HepG2 (cell line): ENCODE measurements around the gene TREML1. TPM values are rescaled to one million over a fixed set of nuclear protein-coding genes. Genes with fewer than 3 reads are reported as not detected.

Source experiments
- ATAC-seq: fragments of 200-7000 bp; cut with Tn5 transposase; 3 replicates; pipeline ENCODE4 v1.9.1; 2020; ENCODE audit warnings: mild to moderate bottlenecking, moderate library complexity
- BruUV-seq: library from RNA; stranded (reverse); fragments of 400-500 nt; replicated peaks from 2 replicates; lab custom pipeline; 2021; lab: Mats Ljungman, UMichigan
- CTCF ChIA-PET: fragments of 300-600 bp; formaldehyde crosslinking; extraction: SDS; loops from one replicate; lab custom pipeline; 2021; ENCODE audit warnings: low total read pairs, inconsistent platforms, low intra/inter-chr PET ratio; lab: Yijun Ruan, JAX
- POLR2A ChIA-PET: fragments of 350-600 bp; sonication (Branson Sonifier 250); formaldehyde crosslinking; loops from one replicate; lab custom pipeline; 2020; ENCODE audit warnings: antibody characterized with exemption, inconsistent platforms; lab: Yijun Ruan, JAX
- DNase-seq: peaks from one replicate; pipeline ENCODE4 v3.0.0-alpha.2; 2015; ENCODE audit warnings: low spot score
- FAIRE-seq: peaks from 3 replicates; lab custom pipeline; 2011; peaks lifted over from hg19 to GRCh38; lab: Jason Lieb, UNC
- H2AFZ ChIP-seq: one replicate; pipeline ENCODE4 v1.6.1; 2011; ENCODE audit warnings: low read length, inconsistent platforms
- H3K27ac ChIP-seq: fragments of 300-600 bp; 3 replicates; pipeline ENCODE4 v1.8.0; 2011; ENCODE audit warnings: mixed run types, mild to moderate bottlenecking, mixed read lengths, low read length, inconsistent platforms; ENCODE audit not compliant: insufficient read depth; ENCODE audit errors: extremely low read length
- H3K27me3 ChIP-seq, 2 experiments: fragments of 200-600 bp in 1 of 2; 2 replicates in 1 of 2; 3 replicates in 1 of 2; pipeline versions ENCODE4 v1.6.0 to v1.8.0; 2011; ENCODE audit warnings: low read length in 2 of 2, mild to moderate bottlenecking in 2 of 2, moderate library complexity in 2 of 2, inconsistent platforms in 1 of 2; ENCODE audit not compliant: insufficient read depth in 2 of 2, control insufficient read depth in 1 of 2
- H3K36me3 ChIP-seq, 2 experiments: fragments of 200-600 bp in 1 of 2; replicated peaks in 1 of 2; 2 replicates in 1 of 2; 3 replicates in 1 of 2; pipeline versions ENCODE4 v1.5.1 to v1.8.0; 2011; ENCODE audit warnings: low read length in 2 of 2, inconsistent platforms in 1 of 2; ENCODE audit not compliant: insufficient read depth in 2 of 2, control insufficient read depth in 1 of 2
- H3K4me1 ChIP-seq: 2 replicates; pipeline ENCODE4 v1.5.1; 2012; ENCODE audit warnings: low read length, inconsistent platforms; ENCODE audit not compliant: insufficient read depth
- H3K4me2 ChIP-seq: 2 replicates; pipeline ENCODE4 v1.6.0; 2011; ENCODE audit warnings: low read depth, low read length, inconsistent platforms
- H3K4me3 ChIP-seq, 3 experiments: fragments of 200-600 bp in 1 of 3; sonication (generic), shearing (Covaris generic) in 1 of 3; replicated peaks in 1 of 3; 2 replicates each; pipeline ENCODE4 v1.5.1; 2011 to 2016; ENCODE audit warnings: low read length in 3 of 3, inconsistent platforms in 2 of 3, low read depth in 2 of 3, mild to moderate bottlenecking in 2 of 3, control low read depth in 1 of 3, mixed read lengths in 1 of 3; ENCODE audit not compliant: insufficient read depth in 1 of 3
- H3K79me2 ChIP-seq: one replicate; pipeline ENCODE4 v1.6.1; 2011; ENCODE audit warnings: low read length, inconsistent platforms; ENCODE audit not compliant: insufficient read depth
- H3K9ac ChIP-seq: 2 replicates; pipeline ENCODE4 v1.6.0; 2011; ENCODE audit warnings: mild to moderate bottlenecking, low read depth, low read length, inconsistent platforms; ENCODE audit not compliant: insufficient read depth
- H3K9me3 ChIP-seq: 2 replicates; pipeline ENCODE4 v1.5.1; 2012; ENCODE audit warnings: mild to moderate bottlenecking, low read length
- H4K20me1 ChIP-seq: 2 replicates; pipeline ENCODE4 v1.6.0; 2011; ENCODE audit warnings: inconsistent platforms, mild to moderate bottlenecking, low read length, moderate library complexity; ENCODE audit not compliant: insufficient read depth
- CTCF ChIP-seq: sonication (generic); formaldehyde crosslinking; IDR thresholded peaks from 2 replicates; pipeline ENCODE4 v1.5.0; 2020; ENCODE audit warnings: mild to moderate bottlenecking, missing genetic modification reagents, moderate library complexity
- KLF13 ChIP-seq: sonication (generic); formaldehyde crosslinking; IDR thresholded peaks from 2 replicates; pipeline ENCODE4 v1.4.0; 2020; ENCODE audit warnings: mild to moderate bottlenecking, missing genetic modification reagents
- PCBP2 ChIP-seq: fragments of 200-400 bp; formaldehyde crosslinking; optimal IDR thresholded peaks from 2 replicates; pipeline ENCODE3; 2018; ENCODE audit warnings: low read length, low read depth; ENCODE audit not compliant: poor library complexity, severe bottlenecking
- SMARCE1 ChIP-seq: fragments of 450-650 bp; IDR thresholded peaks from 2 replicates; pipeline ENCODE4 v1.6.1; 2017; ENCODE audit warnings: borderline replicate concordance
- STAG1 ChIP-seq: sonication (generic); formaldehyde crosslinking; IDR thresholded peaks from 2 replicates; pipeline ENCODE4 v1.4.0; 2020; ENCODE audit warnings: missing genetic modification reagents
- ZNF614 ChIP-seq: IDR thresholded peaks from 2 replicates; pipeline ENCODE4 v1.6.1; 2018; ENCODE audit warnings: missing biosample characterization, missing genetic modification reagents, inconsistent platforms, borderline replicate concordance
- WGBS: methylation state at CpG from one replicate; pipeline ENCODE4 v1.1.6; 2017; ENCODE audit warnings: low lambda C conversion rate; 5-methylcytosine and 5-hydroxymethylcytosine counted together
- in situ Hi-C: cut with HindIII; loops from 2 replicates; pipeline ENCODE4 v1.10.0; 2017; ENCODE audit warnings: low pct_unique_long_range_greater_than_20kb; ENCODE audit not compliant: extremely low pct_ligation_motif_present
- intact Hi-C: fragments of 100-400 bp; cut with micrococcal nuclease; formaldehyde crosslinking; loops from one replicate; pipeline ENCODE4 v1.10.0; 2022; ENCODE audit not compliant: unreplicated experiment
- polyA plus RNA-seq, 8 experiments: library from polyadenylated mRNA; depleted of rRNA in 3 of 8; stranded (reverse) in 7 of 8; unstranded in 1 of 8; fragments of >200 nt; fragmentation: Illumina TruSeq in 4 of 8; extraction: Trizol in 4 of 8; gene quantifications; 2 replicates each; pipeline versions ENCODE4 v1.2.1 to v1.2.3, GENCODE V29; 2011 to 2016; ENCODE audit warnings: low read depth in 4 of 8, missing spikeins in 1 of 8, mixed read lengths in 1 of 8; ENCODE audit not compliant: insufficient read depth in 1 of 8
- total RNA-seq, 5 experiments: library from RNA; depleted of rRNA; stranded (reverse); fragments of >200 nt; fragmentation: Illumina TruSeq; extraction: Trizol; gene quantifications; 2 replicates each; pipeline ENCODE4 v1.2.3, GENCODE V29; 2016; ENCODE audit warnings: low read depth in 1 of 5

Gene TREML1
- total and polyA plus RNA-seq, 2 of the 13 experiments (the other 11 are each of a cell fraction or from before 2014, with no cell fraction given): not detected

DNA sequence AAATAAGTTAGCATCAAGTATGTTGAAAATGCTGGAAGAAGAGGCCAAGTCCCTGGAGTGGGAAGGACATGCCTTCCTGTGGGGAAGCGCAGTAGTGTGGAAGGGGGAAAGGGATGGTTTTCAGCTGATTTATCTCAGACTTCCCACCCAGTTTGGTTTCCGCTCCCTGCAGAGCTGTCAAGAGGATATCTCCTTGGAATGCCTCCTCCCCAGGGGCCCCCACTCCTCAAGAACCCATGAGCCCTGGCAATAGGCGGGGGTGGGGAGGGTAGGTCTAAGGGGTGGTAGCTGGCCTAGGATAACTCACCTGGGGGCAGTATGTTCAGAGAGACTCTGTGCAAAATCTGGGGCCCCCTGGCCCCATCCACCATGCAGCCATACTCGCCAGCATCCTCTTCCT, 696 bp downstream of the TREML1 start (continued):
- no peak for TF ChIP-seq STAG1 (CRISPR knock-in tag)
- TF ChIP-seq KLF13 (CRISPR knock-in tag): no peak
- no peak for TF ChIP-seq ZNF614
- no peak for TF ChIP-seq PCBP2

- in situ Hi-C loops (no loop called here), intact Hi-C loops (no loop called here)
- ChIA-PET POLR2A (no interaction called here), CTCF (no interaction called here)
- H3K27me3 ChIP-seq: peaks cover 0 to 1% of the 10 kb centered on the region in 2 experiments; a peak in 1 of 5 replicates
- BruUV-seq: no TSS peak
- H3K79me2 ChIP-seq: no peaks in the 10 kb centered on the region
- H3K27ac ChIP-seq: no peak overlapping the region
- H3K36me3 ChIP-seq: no peaks in the 10 kb centered on the region
- DNase-seq: no peak
- H3K9ac ChIP-seq: no peak overlapping the region
- no peak overlapping the region for H3K4me3 ChIP-seq
- no peak; the same call in 2 of the 3 replicates for ATAC-seq
- no peaks in the 10 kb centered on the region for H4K20me1 ChIP-seq
- H2AFZ ChIP-seq: no peak overlapping the region
- FAIRE-seq: no peak
- WGBS: 44% methylated on average over 1 of the region's 1 CpG
- H3K4me1 ChIP-seq: peaks cover 17% of the 10 kb centered on the region
- no peaks in the 10 kb centered on the region for H3K9me3 ChIP-seq
- no peak for TF ChIP-seq SMARCE1
- TF ChIP-seq CTCF (CRISPR knock-in tag): 0 out of 2 replicates have a peak, but pooled peaks have one; percentile 10
- H3K4me2 ChIP-seq: no peak overlapping the region
Observed at GRCh38 chr6:41150671-41151070, 3.5 kb downstream of the TREML1 start.
